Right cardiac atrium (tissue), 5 donors: Measurements from ENCODE around the gene MOCS1. TPM values are rescaled to one million over a fixed set of nuclear protein-coding genes. Genes with fewer than 3 reads are reported as not detected.

ENCODE experiments used
- ATAC-seq, 2 donors: fragments of 200-7000 bp; cut with Tn5 transposase; one replicate each; pipeline versions ENCODE4 v1.8.0 to v1.9.1; 2020; ENCODE audit warnings: moderate library complexity in 2 of 2, mild to moderate bottlenecking in 1 of 2
- DNase-seq, 3 donors: peaks; one replicate each; pipeline ENCODE4 v3.0.0-alpha.2; 2020
- H3K27ac ChIP-seq: one replicate; pipeline ENCODE4 v1.5.1; 2013; ENCODE audit warnings: mild to moderate bottlenecking, low read length, control low read depth, moderate library complexity
- H3K27me3 ChIP-seq: one replicate; pipeline ENCODE4 v1.6.1; 2013; ENCODE audit not compliant: control insufficient read depth, insufficient read depth
- H3K4me1 ChIP-seq: one replicate; pipeline ENCODE4 v1.6.1; 2013; ENCODE audit warnings: low read length; ENCODE audit not compliant: control insufficient read depth, insufficient read depth
- H3K4me3 ChIP-seq: one replicate; pipeline ENCODE4 v1.5.1; 2013; ENCODE audit warnings: low read length, control low read depth
- H3K9me3 ChIP-seq: one replicate; pipeline ENCODE4 v1.6.1; 2013; ENCODE audit warnings: low read length; ENCODE audit not compliant: control insufficient read depth
- WGBS: extraction: QIAGEN DNeasy Blood & Tissue Kit; methylation state at CpG from one replicate; pipeline ENCODE4 v1.1.7; 2013; 5-methylcytosine and 5-hydroxymethylcytosine counted together
- intact Hi-C, 4 donors: fragments of 100-400 bp; cut with DNase I; formaldehyde crosslinking; loops; one replicate each; pipeline versions ENCODE4 v1.11.0 to v1.14.0; 2022 to 2023
- polyA plus RNA-seq: library from polyadenylated mRNA; stranded (reverse); fragments of 200-250 nt; gene quantifications from one replicate; pipeline ENCODE4 v1.2.3, GENCODE V29; 2013
- total RNA-seq, 4 donors: library from RNA; stranded (reverse); fragmentation: NEBNext Ultra II Directional; extraction: Animal tissue kit (Norgen Biotek cat#: 25700); gene quantifications; one replicate each; pipeline ENCODE4 v1.2.1, GENCODE V29; 2021
- donor health status: healthy with polysubstance abuse.
- donor health status: DM: no; HTN: yes; CAD: no.
- donor health status: DM: no; HTN: no; CAD: no.
- donor health status: DM: no; HTN: yes; CAD: no; lungs with severe emphysema.
- donor health status: DM: yes; HTN: yes; CAD: no.

The MOCS1 gene
- total and polyA plus RNA-seq, 5 donors, result 17.2 to 24.1 (median 22.4) TPM

- no peak for ATAC-seq
- Histone ChIP-seq H3K4me3 (no peak overlapping the region), H3K27me3 (no peaks in the 10 kb centered on the region), H3K27ac (no peak overlapping the region), H3K9me3 (no peaks in the 10 kb centered on the region), H3K4me1 (peaks cover 3% of the 10 kb centered on the region)
- intact Hi-C loops, result no loop called here
- no peak for DNase-seq
- 76% methylated on average over 6 of the region's 6 CpGs for WGBS
These were observed 10.4 kb downstream of the MOCS1 start for GRCh38 chr6:39923861-39924260.

GRCh38 chr6:39923394-39923793 lies 10.9 kb downstream of the MOCS1 start:
- no peaks in the 10 kb centered on the region for H3K27me3 ChIP-seq
- DNase-seq, result peak in 1 of 3 donors; percentile 80
- 92% methylated on average over 5 of the region's 5 CpGs for WGBS
- H3K4me1 ChIP-seq, result peaks cover 3% of the 10 kb centered on the region
- intact Hi-C loops, result no loop called here
- peak; percentile 27 to 74 for ATAC-seq
- no peaks in the 10 kb centered on the region for H3K9me3 ChIP-seq
- no peak overlapping the region for H3K27ac ChIP-seq
- no peak overlapping the region for H3K4me3 ChIP-seq

- Histone ChIP-seq H3K9me3 (no peaks in the 10 kb centered on the region), H3K4me1 (peaks cover 3% of the 10 kb centered on the region), H3K27ac (no peak overlapping the region), H3K4me3 (no peak overlapping the region), H3K27me3 (no peaks in the 10 kb centered on the region)
- ATAC-seq (no peak), DNase-seq (no peak)
- intact Hi-C loops, result no loop called here
- 94% methylated on average over 5 of the region's 5 CpGs for WGBS
These were observed 11.4 kb downstream of the MOCS1 start for GRCh38 chr6:39922821-39923220.

- Histone ChIP-seq H3K4me3 (no peak overlapping the region), H3K9me3 (no peaks in the 10 kb centered on the region), H3K27me3 (no peaks in the 10 kb centered on the region), H3K4me1 (no peaks in the 10 kb centered on the region), H3K27ac (no peak overlapping the region)
- intact Hi-C loops, result no loop called here
- DNase-seq, result no peak
- 89% methylated on average over 3 of the region's 3 CpGs for WGBS
- ATAC-seq, result no peak
These were observed 14.1 kb downstream of the MOCS1 start for GRCh38 chr6:39920157-39920556.

GRCh38 chr6:39918831-39919230 lies 15.4 kb downstream of the MOCS1 start:
- DNase-seq, result no peak
- intact Hi-C loops, result no loop called here
- H3K4me3 ChIP-seq, result no peak overlapping the region
- H3K4me1 ChIP-seq, result no peaks in the 10 kb centered on the region
- H3K9me3 ChIP-seq, result no peaks in the 10 kb centered on the region
- no peak for ATAC-seq
- 90% methylated on average over 5 of the region's 5 CpGs for WGBS
- no peaks in the 10 kb centered on the region for H3K27me3 ChIP-seq
- no peak overlapping the region for H3K27ac ChIP-seq

GRCh38 chr6:39917981-39918380 lies 16.3 kb downstream of the MOCS1 start:
- no peak for DNase-seq
- Histone ChIP-seq H3K27ac (no peak overlapping the region), H3K4me1 (no peaks in the 10 kb centered on the region), H3K27me3 (no peaks in the 10 kb centered on the region), H3K9me3 (no peaks in the 10 kb centered on the region), H3K4me3 (no peak overlapping the region)
- intact Hi-C loops, result no loop called here
- no peak for ATAC-seq
- WGBS, result 81% methylated on average over 3 of the region's 3 CpGs

- Histone ChIP-seq H3K27ac (no peak overlapping the region), H3K9me3 (no peaks in the 10 kb centered on the region), H3K4me3 (no peak overlapping the region), H3K27me3 (no peaks in the 10 kb centered on the region), H3K4me1 (no peaks in the 10 kb centered on the region)
- WGBS, result 72% methylated on average over 4 of the region's 4 CpGs
- no peak for ATAC-seq
- DNase-seq, result no peak
- intact Hi-C loops, result no loop called here
These were observed 16.9 kb downstream of the MOCS1 start for GRCh38 chr6:39917329-39917728.

- Histone ChIP-seq H3K27me3 (no peaks in the 10 kb centered on the region), H3K27ac (no peak overlapping the region), H3K4me1 (no peaks in the 10 kb centered on the region), H3K4me3 (no peak overlapping the region), H3K9me3 (no peaks in the 10 kb centered on the region)
- ATAC-seq (no peak), DNase-seq (no peak)
- WGBS, result 96% methylated on average over 5 of the region's 5 CpGs
- intact Hi-C loops, result no loop called here
These were observed 18.4 kb downstream of the MOCS1 start for GRCh38 chr6:39915866-39916265.

GRCh38 chr6:39914239-39914638 lies 20.0 kb downstream of the MOCS1 start:
- intact Hi-C loops, result no loop called here
- Histone ChIP-seq H3K27me3 (no peaks in the 10 kb centered on the region), H3K9me3 (no peaks in the 10 kb centered on the region), H3K27ac (no peak overlapping the region), H3K4me3 (no peak overlapping the region), H3K4me1 (no peaks in the 10 kb centered on the region)
- no peak for ATAC-seq
- DNase-seq, result no peak
- 97% methylated on average over 3 of the region's 3 CpGs for WGBS

- H3K9me3 ChIP-seq, result no peaks in the 10 kb centered on the region
- no peaks in the 10 kb centered on the region for H3K27me3 ChIP-seq
- no peak for ATAC-seq
- no peak overlapping the region for H3K4me3 ChIP-seq
- intact Hi-C loops, result no loop called here
- no peaks in the 10 kb centered on the region for H3K4me1 ChIP-seq
- no peak overlapping the region for H3K27ac ChIP-seq
- DNase-seq, result no peak
- 93% methylated on average over 12 of the region's 12 CpGs for WGBS
These were observed 20.8 kb downstream of the MOCS1 start for GRCh38 chr6:39913391-39913916.

GRCh38 chr6:39912446-39912845 lies 21.8 kb downstream of the MOCS1 start:
- H3K27me3 ChIP-seq, result no peaks in the 10 kb centered on the region
- H3K4me3 ChIP-seq, result no peak overlapping the region
- intact Hi-C loops, result no loop called here
- 94% methylated on average over 4 of the region's 4 CpGs for WGBS
- ATAC-seq (no peak), DNase-seq (no peak)
- no peaks in the 10 kb centered on the region for H3K9me3 ChIP-seq
- H3K4me1 ChIP-seq, result no peaks in the 10 kb centered on the region
- no peak overlapping the region for H3K27ac ChIP-seq

- Histone ChIP-seq H3K4me1 (no peaks in the 10 kb centered on the region), H3K9me3 (no peaks in the 10 kb centered on the region), H3K4me3 (no peak overlapping the region), H3K27ac (no peak overlapping the region), H3K27me3 (no peaks in the 10 kb centered on the region)
- no peak for DNase-seq
- 94% methylated on average over 10 of the region's 10 CpGs for WGBS
- intact Hi-C loops, result no loop called here
- no peak for ATAC-seq
These were observed 22.6 kb downstream of the MOCS1 start for GRCh38 chr6:39911513-39912125.
